Measurements from ENCODE around the gene UPF3A.

DNA sequence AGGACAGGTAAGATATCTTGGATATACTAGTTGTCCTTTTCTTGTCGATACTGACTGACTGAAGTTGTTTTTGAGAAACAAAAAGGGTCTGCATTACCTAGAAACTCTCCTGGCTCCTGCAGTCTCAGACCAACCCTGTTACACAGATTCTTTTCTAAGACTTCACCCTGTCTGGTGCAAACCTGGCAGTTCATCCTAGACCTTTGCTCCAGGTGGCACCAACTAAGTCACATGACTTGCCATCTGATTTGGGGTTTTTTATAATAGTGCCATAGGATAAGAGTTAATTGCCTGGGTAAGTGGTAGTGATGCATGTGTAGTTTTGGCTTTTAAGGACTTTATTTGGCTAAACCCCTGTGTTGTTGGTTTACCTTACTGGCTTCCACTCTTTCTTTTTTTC lies 47.2 kb downstream of the UPF3A start:
- TF ChIP-seq, protein P1, sequence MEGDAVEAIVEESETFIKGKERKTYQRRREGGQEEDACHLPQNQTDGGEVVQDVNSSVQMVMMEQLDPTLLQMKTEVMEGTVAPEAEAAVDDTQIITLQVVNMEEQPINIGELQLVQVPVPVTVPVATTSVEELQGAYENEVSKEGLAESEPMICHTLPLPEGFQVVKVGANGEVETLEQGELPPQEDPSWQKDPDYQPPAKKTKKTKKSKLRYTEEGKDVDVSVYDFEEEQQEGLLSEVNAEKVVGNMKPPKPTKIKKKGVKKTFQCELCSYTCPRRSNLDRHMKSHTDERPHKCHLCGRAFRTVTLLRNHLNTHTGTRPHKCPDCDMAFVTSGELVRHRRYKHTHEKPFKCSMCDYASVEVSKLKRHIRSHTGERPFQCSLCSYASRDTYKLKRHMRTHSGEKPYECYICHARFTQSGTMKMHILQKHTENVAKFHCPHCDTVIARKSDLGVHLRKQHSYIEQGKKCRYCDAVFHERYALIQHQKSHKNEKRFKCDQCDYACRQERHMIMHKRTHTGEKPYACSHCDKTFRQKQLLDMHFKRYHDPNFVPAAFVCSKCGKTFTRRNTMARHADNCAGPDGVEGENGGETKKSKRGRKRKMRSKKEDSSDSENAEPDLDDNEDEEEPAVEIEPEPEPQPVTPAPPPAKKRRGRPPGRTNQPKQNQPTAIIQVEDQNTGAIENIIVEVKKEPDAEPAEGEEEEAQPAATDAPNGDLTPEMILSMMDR (IDR thresholded peaks at IDR 0.05; ENCODE audit: poor library complexity): no peak
- no peak for TF ChIP-seq EZH2 (IDR thresholded peaks at IDR 0.05; ENCODE audit: borderline replicate concordance)

Data from hepatocyte (in vitro differentiated cells).